ENCODE data around the gene TMEM114. TPM values are rescaled to one million over a fixed set of nuclear protein-coding genes. Genes with fewer than 3 reads are reported as not detected.

The TMEM114 gene
- total and polyA plus RNA-seq, 11 donors: not detected

GRCh38 chr16:8579559-8579958, 10.8 kb downstream of the TMEM114 start:
- H3K27me3 ChIP-seq: peaks cover 0 to 18% (median 7%) of the 10 kb centered on the region in 9 donors
- no peak overlapping the region for H3K4me3 ChIP-seq
- TF ChIP-seq POLR2A (IDR thresholded peaks at IDR 0.05) (no peak), CTCF (IDR thresholded peaks at IDR 0.05) (no peak)
- intact Hi-C loops (cut with DNase I): loop anchor here in 2 of 10 donors (10.0 kb wide), 2 partner anchors 215 to 435 kb away; partner anchors contain the start of genes PMM2 (in 1 of the 2) and TMEM186 (in 1 of the 2)
- no peak overlapping the region for H3K27ac ChIP-seq
- H3K4me1 ChIP-seq: no peaks in the 10 kb centered on the region
- H3K9me3 ChIP-seq: no peaks in the 10 kb centered on the region
- DNase-seq: no peak
- 81 to 87% (median 85%) methylated on average over 9 of the region's 9 CpGs for WGBS, 4 donors
- no peak for ATAC-seq
- no peaks in the 10 kb centered on the region for H3K36me3 ChIP-seq

GRCh38 chr16:8577678-8578304, 12.5 kb downstream of the TMEM114 start:
- DNase-seq (no peak), ATAC-seq (no peak)
- H3K4me1 ChIP-seq: no peaks in the 10 kb centered on the region
- H3K4me3 ChIP-seq: no peak overlapping the region
- no peaks in the 10 kb centered on the region for H3K36me3 ChIP-seq
- peaks cover 0 to 19% (median 8%) of the 10 kb centered on the region in 9 donors for H3K27me3 ChIP-seq
- H3K9me3 ChIP-seq: no peaks in the 10 kb centered on the region
- 72 to 79% (median 75%) methylated on average over 10 of the region's 10 CpGs for WGBS, 4 donors
- intact Hi-C loops (cut with DNase I): loop anchor here in 2 of 10 donors (10.0 kb wide), 2 partner anchors 217 to 437 kb away; partner anchors contain the start of genes PMM2 (in 1 of the 2) and TMEM186 (in 1 of the 2)
- TF ChIP-seq CTCF (IDR thresholded peaks at IDR 0.05) (no peak), POLR2A (IDR thresholded peaks at IDR 0.05) (no peak)
- H3K27ac ChIP-seq: no peak overlapping the region

DNA sequence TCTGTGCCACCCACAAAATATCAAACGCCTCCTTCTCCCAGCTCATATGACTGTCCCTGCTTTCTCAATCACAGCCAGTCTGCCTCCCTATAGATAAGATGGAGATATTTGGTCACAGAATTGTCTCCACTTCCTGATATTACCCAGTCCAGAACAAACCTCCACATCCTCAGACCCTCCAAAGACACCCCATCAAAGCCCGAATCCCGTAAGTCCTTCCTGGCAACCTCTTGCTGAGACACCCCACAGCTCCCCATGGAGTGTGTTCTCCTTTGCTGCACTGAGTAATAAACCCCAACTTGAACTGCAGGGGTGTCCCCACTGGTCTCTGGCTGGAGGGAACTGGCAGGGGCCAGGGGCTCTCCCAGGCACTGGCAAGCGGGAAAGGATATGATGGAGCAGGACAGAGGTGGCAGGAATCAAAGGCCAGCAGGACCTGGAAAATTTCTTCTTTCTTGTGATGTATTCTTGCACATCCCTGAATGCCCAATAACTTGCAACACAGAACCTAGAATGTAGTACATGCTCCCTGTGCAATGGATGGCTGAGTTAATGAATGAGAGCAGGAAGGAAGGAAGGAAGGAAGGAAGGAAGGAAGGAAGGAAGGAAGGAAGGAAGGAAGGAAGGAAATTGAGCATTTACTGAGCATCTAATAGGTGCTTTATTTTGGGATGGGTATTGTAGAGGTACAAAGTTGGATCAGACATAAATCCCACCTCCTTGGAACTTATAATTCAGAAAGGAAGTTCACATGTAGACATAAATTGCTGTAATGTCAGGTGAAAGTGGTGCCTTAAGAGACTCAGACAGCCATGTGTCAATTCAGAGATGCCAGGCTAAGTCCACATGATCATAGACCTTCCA, 13.9 kb downstream of the TMEM114 start:
- Histone ChIP-seq H3K9me3 (no peaks in the 10 kb centered on the region), H3K36me3 (no peaks in the 10 kb centered on the region), H3K4me3 (no peak overlapping the region), H3K27me3 (peaks cover 0 to 19% (median 8%) of the 10 kb centered on the region in 9 donors), H3K4me1 (peaks cover 0 to under 1% (median 0%) of the 10 kb centered on the region in 12 donors), H3K27ac (no peak overlapping the region)
- no peak for DNase-seq
- 71 to 84% (median 80%) methylated on average over 4 of the region's 4 CpGs for WGBS, 4 donors
- intact Hi-C loops (cut with DNase I): loop anchor here in 2 of 10 donors (10.0 kb wide), 2 partner anchors 218 to 438 kb away; partner anchors contain the start of genes PMM2 (in 1 of the 2) and TMEM186 (in 1 of the 2)
- no peak for TF ChIP-seq POLR2A (IDR thresholded peaks at IDR 0.05)
- TF ChIP-seq CTCF (IDR thresholded peaks at IDR 0.05): no peak
- ATAC-seq: no peak

DNA sequence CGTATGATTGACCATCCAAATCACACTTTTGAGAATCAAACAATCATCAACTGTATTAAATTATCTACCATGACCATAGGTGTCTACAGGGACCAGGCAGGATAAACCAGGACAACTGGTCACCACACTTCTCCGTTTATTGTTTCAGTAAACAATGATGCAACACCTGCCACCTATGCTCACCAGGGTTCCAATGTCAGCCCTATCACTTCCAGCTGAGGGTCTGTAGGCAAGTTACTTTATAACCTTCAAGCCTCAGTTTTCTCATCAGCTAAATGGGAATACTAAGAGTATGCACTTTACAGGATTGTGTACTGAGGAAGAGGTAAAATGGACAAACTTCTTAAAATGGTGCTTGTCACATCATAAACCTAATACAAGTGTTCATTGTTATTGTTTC, 14.9 kb downstream of the TMEM114 start:
- intact Hi-C loops (cut with DNase I): loop anchor here in 2 of 10 donors (10.0 kb wide), 2 partner anchors 219 to 439 kb away; partner anchors contain the start of genes PMM2 (in 1 of the 2) and TMEM186 (in 1 of the 2)
- WGBS, 4 donors: 73 to 79% (median 75%) methylated on average over 2 of the region's 2 CpGs
- no peaks in the 10 kb centered on the region for H3K36me3 ChIP-seq
- TF ChIP-seq POLR2A (IDR thresholded peaks at IDR 0.05): no peak
- no peak for TF ChIP-seq CTCF (IDR thresholded peaks at IDR 0.05)
- ATAC-seq: no peak
- H3K9me3 ChIP-seq: no peaks in the 10 kb centered on the region
- no peak for DNase-seq
- H3K27ac ChIP-seq: no peak overlapping the region
- peaks cover 0 to 6% (median 0%) of the 10 kb centered on the region in 12 donors for H3K4me1 ChIP-seq
- H3K4me3 ChIP-seq: no peak overlapping the region
- peaks cover 0 to 19% (median 8%) of the 10 kb centered on the region in 9 donors for H3K27me3 ChIP-seq
